Heart right ventricle (tissue), 16 donors: ENCODE results near the gene PYGO2. TPM values are rescaled to one million over a fixed set of nuclear protein-coding genes. Genes with fewer than 3 reads are reported as not detected.

Experiments
- ATAC-seq, 8 donors: fragments of 200-7000 bp; cut with Tn5 transposase; one replicate each; pipeline ENCODE4 v1.9.1; 2020; ENCODE audit warnings: mild to moderate bottlenecking in 8 of 8, moderate library complexity in 8 of 8, moderate number of reproducible peaks in 1 of 8
- DNase-seq, 2 donors: peaks; one replicate each; pipeline ENCODE4 v3.0.0-alpha.2; 2020
- H3K27ac ChIP-seq, 10 donors: fragments of 200-600 bp; sonication (generic) in 2 of 10; one replicate each; pipeline versions ENCODE4 v1.5.0 to v1.8.0; 2020 to 2022; ENCODE audit warnings: mild to moderate bottlenecking in 3 of 10
- H3K27me3 ChIP-seq, 7 donors: fragments of 200-600 bp; one replicate each; pipeline ENCODE4 v1.8.0; 2021 to 2022; ENCODE audit warnings: mild to moderate bottlenecking in 2 of 7
- H3K36me3 ChIP-seq, 9 donors: fragments of 200-600 bp; sonication (generic) in 1 of 9; one replicate each; pipeline versions ENCODE4 v1.5.0 to v1.8.0; 2020 to 2022; ENCODE audit warnings: mild to moderate bottlenecking in 2 of 9
- H3K4me1 ChIP-seq, 9 donors: fragments of 200-600 bp; sonication (generic) in 1 of 9; one replicate each; pipeline versions ENCODE4 v1.5.0 to v1.8.0; 2020 to 2022; ENCODE audit warnings: mild to moderate bottlenecking in 4 of 9
- H3K4me3 ChIP-seq, 10 donors: fragments of 200-600 bp; sonication (generic) in 2 of 10; one replicate each; pipeline versions ENCODE4 v1.5.0 to v1.8.0; 2020 to 2022; ENCODE audit warnings: mild to moderate bottlenecking in 7 of 10, moderate library complexity in 2 of 10
- H3K9me3 ChIP-seq, 11 donors: fragments of 200-600 bp in 10 of 11; sonication (generic) in 2 of 11; one replicate each; pipeline versions ENCODE4 v1.5.0 to v1.8.0; 2013 to 2022; ENCODE audit warnings: mild to moderate bottlenecking in 2 of 11, control low read depth in 1 of 11, moderate library complexity in 1 of 11
- CTCF ChIP-seq, 9 donors: fragments of 200-600 bp; sonication (generic) in 2 of 9; IDR thresholded peaks; one replicate each; pipeline versions ENCODE4 v1.5.0 to v1.8.0; 2021 to 2022; ENCODE audit warnings: antibody characterized with exemption in 9 of 9, mild to moderate bottlenecking in 5 of 9, moderate library complexity in 1 of 9
- WGBS, 2 donors: extraction: QIAGEN DNeasy Blood & Tissue Kit; methylation state at CpG; one replicate each; pipeline ENCODE4 v1.1.7; 2013; ENCODE audit warnings: inconsistent platforms in 1 of 2; 5-methylcytosine and 5-hydroxymethylcytosine counted together
- intact Hi-C, 10 donors: fragments of 100-400 bp; cut with DNase I; formaldehyde crosslinking; loops; one replicate each; pipeline versions ENCODE4 v1.11.1 to v1.14.2; 2022
- polyA plus RNA-seq, 2 donors: library from polyadenylated mRNA; stranded (reverse); fragments of 200-250 nt; gene quantifications; one replicate each; pipeline ENCODE4 v1.2.3, GENCODE V29; 2013
- total RNA-seq, 10 donors: library from RNA; stranded (reverse); fragmentation: NEBNext Ultra II Directional in 3 of 10; extraction: Animal tissue kit (Norgen Biotek cat#: 25700) in 3 of 10; gene quantifications; one replicate each; pipeline versions ENCODE4 v1.2.1 to v1.2.4, GENCODE V29; 2021 to 2023
- donor health status: Arrhythmogenic right ventricular cardiomyopathy.
- donor health status: ischemic (EF 13 %, LVEDD 7.1; RV severe dilation, severe dysfunction).
- donor health status: healthy with polysubstance abuse.
- donor health status: DM: no; HTN: yes; CAD: no.
- donor health status: DM: no; HTN: no; CAD: no.
- donor health status: ischemic (EF 25% LVEDD 6.9; RV normal size, moderate dysfunction).
- donor health status: ischemic (EF 25% LVEDD 5.7; RV mildly dilated, moderate dysfunction).
- donor health status: healthy.
- donor health status: DM: yes; HTN: yes; CAD: no.
- donor health status: Ischemic cardiomyopathy.
- donor health status: ischemic (EF 35%, LVEDD 5.7; RV mildly dilated, moderate dysfunction).
- donor health status: nonischemic (EF 11% LVEDD 7.7; RV severe dilation, severe dysfunction).
- donor health status: DM: yes; HTN: yes; CAD: no.
- donor health status: PGD.
- donor health status: ischemic (EF 29% LVEDD 5.4; RV normal size, mild dysfunction).
- donor health status: nonischemic (EF 23%, LVEDD 6.1; RV moderate dilation, normal function).

Gene PYGO2
- total and polyA plus RNA-seq, 12 donors = 8.8 to 18.0 (median 13.8) TPM

GRCh38 chr1:154964359-154964758 lies 2.8 kb upstream of the PYGO2 start:
- no peak for TF ChIP-seq CTCF (IDR thresholded peaks at IDR 0.05)
- Histone ChIP-seq H3K27me3 (no peaks in the 10 kb centered on the region), H3K4me1 (peaks cover 12 to 59% (median 51%) of the 10 kb centered on the region in 9 donors), H3K4me3 (no peak overlapping the region), H3K27ac (no peak overlapping the region), H3K9me3 (no peaks in the 10 kb centered on the region), H3K36me3 (peaks cover 0 to 74% (median 52%) of the 10 kb centered on the region in 9 donors)
- DNase-seq = no peak
- intact Hi-C loops = loop anchor here in 7 of 10 donors (5.0 kb wide), 3 partner anchors 33 to 53 kb away; partner anchors contain the start of gene ZBTB7B (in 1 of the 7)
- ATAC-seq = no peak
- WGBS, 2 donors = 91 to 96% methylated on average over 6 of the region's 6 CpGs

- Histone ChIP-seq H3K4me1 (peaks cover 12 to 56% (median 44%) of the 10 kb centered on the region in 9 donors), H3K27me3 (no peaks in the 10 kb centered on the region), H3K36me3 (peaks cover 0 to 74% (median 57%) of the 10 kb centered on the region in 9 donors), H3K9me3 (no peaks in the 10 kb centered on the region), H3K27ac (no peak overlapping the region), H3K4me3 (no peak overlapping the region)
- TF ChIP-seq CTCF (IDR thresholded peaks at IDR 0.05) = no peak
- ATAC-seq (no peak), DNase-seq (no peak)
- 82 to 83% methylated on average over 8 of the region's 8 CpGs for WGBS, 2 donors
- intact Hi-C loops = loop anchor here in 7 of 10 donors (5.0 kb wide), 3 partner anchors 34 to 54 kb away; partner anchors contain the start of gene ZBTB7B (in 1 of the 7)
Measured at GRCh38 chr1:154963643-154964042, 2.1 kb upstream of the PYGO2 start.

GRCh38 chr1:154962795-154963330 lies 1.3 kb upstream of the PYGO2 start:
- peak overlapping the region in 8 of 10 donors; percentile 96 to 100 (median 98) for H3K27ac ChIP-seq
- H3K27me3 ChIP-seq = no peaks in the 10 kb centered on the region
- intact Hi-C loops = loop anchor here in 7 of 10 donors (5.0 kb wide), 3 partner anchors 34 to 54 kb away; partner anchors contain the start of gene ZBTB7B (in 1 of the 7)

More at GRCh38 chr1:154962795-154963330, 1.3 kb upstream of the PYGO2 start:
- DNase-seq (no peak), ATAC-seq (no peak)
- Histone ChIP-seq H3K9me3 (no peaks in the 10 kb centered on the region), H3K36me3 (peaks cover 0 to 73% (median 56%) of the 10 kb centered on the region in 9 donors), H3K4me1 (peaks cover 12 to 51% (median 37%) of the 10 kb centered on the region in 9 donors), H3K4me3 (peak overlapping the region in 8 of 10 donors; percentile 81 to 99 (median 90))
- TF ChIP-seq CTCF (IDR thresholded peaks at IDR 0.05) = no peak
- WGBS, 2 donors = 63 to 72% methylated on average over 6 of the region's 6 CpGs
